Neutrophil (primary cell): ENCODE data around the gene ITGA2.

Experiments
- H3K27ac ChIP-seq: fragments of 200-600 bp; sonication (generic); 2 replicates; pipeline ENCODE4 v1.5.1; 2016; ENCODE audit warnings: mild to moderate bottlenecking, moderate library complexity
- H3K27me3 ChIP-seq: fragments of 200-600 bp; sonication (generic); 2 replicates; pipeline ENCODE4 v1.6.0; 2016; ENCODE audit warnings: mild to moderate bottlenecking
- H3K36me3 ChIP-seq: fragments of 200-600 bp; sonication (generic); 2 replicates; pipeline ENCODE4 v1.5.1; 2017
- H3K4me1 ChIP-seq, 2 experiments: fragments of 200-600 bp in 1 of 2; sonication (generic) in 1 of 2; 1 replicate in 1 of 2; 2 replicates in 1 of 2; pipeline versions ENCODE4 v1.5.1 to v1.6.1; 2013 to 2016; ENCODE audit warnings: low read depth in 1 of 2, low read length in 1 of 2, mild to moderate bottlenecking in 1 of 2, moderate library complexity in 1 of 2; ENCODE audit not compliant: control insufficient read depth in 1 of 2, insufficient read depth in 1 of 2
- H3K4me3 ChIP-seq, 2 experiments: fragments of 200-600 bp in 1 of 2; sonication (generic) in 1 of 2; 1 replicate in 1 of 2; 2 replicates in 1 of 2; pipeline ENCODE4 v1.5.1; 2013 to 2016; ENCODE audit warnings: low read depth in 1 of 2, low read length in 1 of 2, mild to moderate bottlenecking in 1 of 2, moderate library complexity in 1 of 2
- H3K9me3 ChIP-seq: fragments of 200-600 bp; sonication (generic); 2 replicates; pipeline ENCODE4 v1.5.1; 2016
- CTCF ChIP-seq: fragments of 200-600 bp; sonication (generic); IDR thresholded peaks from 2 replicates; pipeline ENCODE4 v1.5.1; 2016; ENCODE audit warnings: antibody characterized with exemption

ITGA2 gene

GRCh38 chr5:53037141-53037859 lies 48.1 kb downstream of the ITGA2 start:
- Histone ChIP-seq H3K36me3 (no peaks in the 10 kb centered on the region), H3K27me3 (no peaks in the 10 kb centered on the region), H3K9me3 (no peaks in the 10 kb centered on the region), H3K4me1 (no peaks in the 10 kb centered on the region), H3K27ac (no peak overlapping the region), H3K4me3 (no peak overlapping the region)
- TF ChIP-seq CTCF: no peak

- no peaks in the 10 kb centered on the region for H3K4me1 ChIP-seq
- H3K36me3 ChIP-seq: no peaks in the 10 kb centered on the region
- no peaks in the 10 kb centered on the region for H3K9me3 ChIP-seq
- H3K4me3 ChIP-seq: no peak overlapping the region
- H3K27me3 ChIP-seq: no peaks in the 10 kb centered on the region
- no peak for TF ChIP-seq CTCF
- no peak overlapping the region for H3K27ac ChIP-seq
These were observed 49.2 kb downstream of the ITGA2 start for GRCh38 chr5:53038196-53038847.

GRCh38 chr5:53039855-53040254 lies 50.7 kb downstream of the ITGA2 start:
- Histone ChIP-seq H3K36me3 (no peaks in the 10 kb centered on the region), H3K4me1 (no peaks in the 10 kb centered on the region), H3K4me3 (no peak overlapping the region), H3K9me3 (no peaks in the 10 kb centered on the region), H3K27me3 (no peaks in the 10 kb centered on the region), H3K27ac (no peak overlapping the region)
- TF ChIP-seq CTCF: no peak

GRCh38 chr5:53041071-53041692 lies 52.0 kb downstream of the ITGA2 start:
- Histone ChIP-seq H3K27me3 (no peaks in the 10 kb centered on the region), H3K36me3 (no peaks in the 10 kb centered on the region), H3K9me3 (no peaks in the 10 kb centered on the region), H3K4me1 (no peaks in the 10 kb centered on the region), H3K27ac (no peak overlapping the region), H3K4me3 (no peak overlapping the region)
- no peak for TF ChIP-seq CTCF

GRCh38 chr5:53041740-53042139 lies 52.6 kb downstream of the ITGA2 start:
- Histone ChIP-seq H3K4me1 (no peaks in the 10 kb centered on the region), H3K27ac (no peak overlapping the region), H3K36me3 (no peaks in the 10 kb centered on the region), H3K4me3 (no peak overlapping the region), H3K9me3 (no peaks in the 10 kb centered on the region), H3K27me3 (no peaks in the 10 kb centered on the region)
- no peak for TF ChIP-seq CTCF
